GM12892 (cell line): ENCODE results near the gene MYPOP.

Experiments used
- DNase-seq: peaks from one replicate; pipeline ENCODE4 v3.0.0; 2011; ENCODE audit not compliant: insufficient read length
- FAIRE-seq: peaks from 2 replicates; lab custom pipeline; 2011; peaks lifted over from hg19 to GRCh38; lab: Jason Lieb, UNC
- POLR2A ChIP-seq: IDR thresholded peaks from 2 replicates; pipeline ENCODE4 v1.6.1; 2011; ENCODE audit warnings: low read depth, low read length, control low read depth
- POLR2AphosphoS5 ChIP-seq: IDR thresholded peaks from 2 replicates; pipeline ENCODE4 v1.6.1; 2011; ENCODE audit warnings: low read depth, low read length, control low read depth
- TAF1 ChIP-seq: IDR thresholded peaks from 2 replicates; pipeline ENCODE4 v1.6.1; 2011; ENCODE audit warnings: low read depth, mild to moderate bottlenecking, control low read depth, low read length, borderline replicate concordance

Gene MYPOP

DNA sequence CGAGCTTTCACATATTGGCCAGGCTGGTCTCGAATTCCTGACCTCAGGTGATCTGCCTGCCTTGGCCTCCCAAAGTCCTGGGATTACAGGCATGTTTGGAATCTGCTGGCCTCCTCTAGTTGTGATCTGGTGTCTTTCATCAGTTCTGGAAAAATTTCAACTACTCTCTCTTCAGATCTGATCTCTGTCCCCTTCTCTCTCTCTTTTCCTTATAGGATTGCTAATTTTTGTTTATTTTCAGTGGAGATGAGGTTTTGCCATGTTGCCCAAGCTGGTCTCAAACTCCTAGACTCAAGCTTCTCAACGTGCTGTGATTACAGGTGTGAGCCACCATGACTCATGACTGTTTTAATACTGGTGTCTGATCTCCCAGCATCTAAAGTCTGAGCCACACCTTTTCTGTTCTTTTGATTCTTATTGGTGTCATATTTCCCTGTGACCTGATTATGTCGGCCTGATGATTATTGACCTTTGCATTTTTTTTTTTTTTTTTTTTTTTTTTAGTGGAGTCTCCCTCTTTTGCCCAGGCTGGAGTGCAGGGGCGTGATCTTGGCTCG, 22.6 kb upstream of the MYPOP start:
- FAIRE-seq (no peak), DNase-seq (no peak)
- no peak for TF ChIP-seq POLR2A
- TF ChIP-seq POLR2AphosphoS5, result no peak
- no peak for TF ChIP-seq TAF1

- TF ChIP-seq TAF1 (no peak), POLR2A (no peak), POLR2AphosphoS5 (no peak)
- FAIRE-seq, result no peak
- no peak for DNase-seq
Measured at GRCh38 chr19:45922281-45922680, 19.9 kb upstream of the MYPOP start.

DNA sequence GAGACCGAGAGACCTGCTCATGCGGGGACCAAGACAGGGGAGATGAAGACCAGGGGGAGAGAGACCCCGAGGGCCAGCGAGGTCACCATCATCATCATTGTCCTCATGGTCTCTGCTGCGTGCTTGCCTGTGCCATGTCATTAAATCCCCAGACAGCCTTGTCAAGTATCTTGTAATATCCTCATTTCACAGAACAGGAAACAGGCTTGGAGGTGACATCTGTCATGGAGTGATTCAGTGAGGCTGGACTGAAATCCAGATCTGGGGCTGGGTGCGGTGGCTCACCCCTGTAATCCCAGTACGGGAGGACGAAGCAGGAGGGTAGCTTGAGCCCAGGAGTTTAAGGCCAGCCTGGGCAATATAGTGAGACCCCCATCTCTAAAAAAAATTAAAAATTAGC, 18.0 kb upstream of the MYPOP start:
- no peak for TF ChIP-seq POLR2A
- no peak for TF ChIP-seq TAF1
- TF ChIP-seq POLR2AphosphoS5, result no peak
- no peak for FAIRE-seq
- DNase-seq, result no peak

DNA sequence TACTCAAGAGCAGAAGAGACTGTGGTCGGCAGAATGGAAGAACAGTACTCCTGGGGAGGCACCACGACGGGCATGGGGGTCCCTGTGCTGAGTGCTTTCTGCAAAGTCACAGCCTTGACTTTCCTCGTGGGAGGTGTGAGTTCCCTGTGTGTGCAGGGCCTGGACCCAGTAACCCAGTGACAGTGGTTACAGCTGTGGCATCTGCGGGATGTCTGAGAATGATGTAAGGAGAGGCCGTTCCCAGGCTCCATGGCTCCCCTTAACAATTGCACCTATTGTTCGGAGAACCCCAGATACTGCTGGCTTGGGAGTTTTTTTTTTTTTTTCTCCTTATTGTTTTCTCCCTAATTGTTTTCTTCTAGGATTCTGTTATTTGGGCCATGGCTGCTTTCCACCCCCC, 17.3 kb upstream of the MYPOP start:
- FAIRE-seq (no peak), DNase-seq (no peak)
- TF ChIP-seq TAF1 (no peak), POLR2A (no peak), POLR2AphosphoS5 (no peak)

GRCh38 chr19:45918721-45919120, 16.3 kb upstream of the MYPOP start:
- no peak for DNase-seq
- FAIRE-seq, result no peak
- TF ChIP-seq TAF1 (no peak), POLR2A (no peak), POLR2AphosphoS5 (no peak)

DNA sequence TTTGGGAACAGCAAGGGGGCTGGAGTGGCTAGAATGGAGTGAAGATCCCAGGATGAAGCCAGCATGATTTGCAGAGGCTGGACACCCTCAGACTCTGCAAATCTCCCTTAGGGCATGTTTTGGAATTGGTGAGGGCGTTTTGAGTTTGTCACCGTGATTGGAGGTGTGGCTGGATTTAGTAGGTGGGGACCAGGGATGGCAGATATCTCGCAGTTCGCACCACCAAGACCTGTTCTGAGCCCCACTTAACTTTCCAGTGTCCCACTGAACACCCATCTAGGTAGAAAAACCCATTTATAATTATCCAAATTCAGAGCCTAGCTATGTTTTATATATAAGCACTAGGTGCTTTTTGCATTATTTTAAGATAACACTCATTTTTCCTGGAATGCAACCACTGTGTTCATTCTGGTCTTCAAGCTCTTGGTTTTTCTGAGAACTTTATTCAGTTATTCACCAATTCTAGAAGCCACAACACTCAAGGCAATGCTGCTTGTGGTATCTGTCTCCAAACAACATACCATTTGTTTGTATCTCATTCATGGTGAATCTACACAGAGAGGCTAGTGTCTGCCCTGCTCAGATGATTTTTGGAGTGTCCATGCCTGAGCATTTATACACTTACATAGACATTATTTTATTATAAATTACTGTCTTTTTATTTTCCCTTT, 15.1 kb upstream of the MYPOP start:
- DNase-seq, result no peak
- TF ChIP-seq TAF1 (no peak), POLR2AphosphoS5 (no peak), POLR2A (no peak)
- FAIRE-seq, result no peak

DNA sequence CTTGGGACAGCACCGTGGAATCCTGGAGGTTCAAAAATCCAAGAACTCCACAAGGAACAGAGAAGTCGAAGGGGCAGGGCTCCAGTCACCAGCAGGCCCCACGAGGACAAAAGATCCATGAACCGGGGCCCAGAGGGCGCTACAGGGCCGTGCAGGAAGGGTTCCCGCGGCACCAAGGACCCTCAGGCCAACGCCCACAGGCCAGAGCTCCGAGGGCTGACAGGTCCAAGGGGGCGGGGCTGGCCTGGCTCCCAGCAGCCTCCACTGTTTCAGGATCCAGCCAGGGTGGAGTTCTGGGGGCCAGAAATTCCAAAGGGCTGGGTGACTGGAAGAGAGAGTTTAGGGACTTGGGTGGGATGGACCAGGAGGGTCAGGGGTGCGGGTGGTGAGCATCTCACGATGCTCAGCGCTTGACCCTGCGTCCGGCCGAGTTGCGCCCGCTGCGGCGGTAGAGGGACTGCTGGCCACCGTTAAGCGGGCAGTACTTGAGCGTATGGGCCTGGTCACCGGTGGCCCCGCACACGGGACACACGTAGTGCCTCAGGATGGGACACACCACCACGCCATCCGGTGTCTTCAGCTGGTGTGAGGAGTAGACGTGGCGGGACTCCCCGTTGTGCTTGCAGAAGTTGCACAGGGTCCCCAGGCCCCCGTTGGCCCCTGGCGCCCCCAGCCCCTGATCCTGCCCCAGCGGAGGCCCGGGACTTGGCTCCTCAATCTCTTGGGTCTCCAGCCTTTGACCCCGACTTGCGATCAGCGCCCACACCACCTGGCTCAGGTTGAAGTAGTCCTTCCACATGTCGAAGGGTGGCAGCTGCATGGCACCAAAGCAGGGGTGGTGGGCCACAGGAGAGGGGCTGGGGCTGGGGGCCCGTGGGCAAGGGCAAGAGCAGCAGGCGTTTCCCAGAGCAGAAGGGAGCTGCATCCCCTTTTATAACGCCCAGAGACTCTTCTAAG, 11.7 kb upstream of the MYPOP start, which contains the start of gene NANOS2:
TSS of gene NANOS2 (minus strand) at position 905 of the 957 bp plus-strand sequence. CDS start at position 820, 85 bp downstream.
- DNase-seq (no peak), FAIRE-seq (no peak)
- no peak for TF ChIP-seq POLR2A
- no peak for TF ChIP-seq TAF1
- TF ChIP-seq POLR2AphosphoS5, result no peak

DNA sequence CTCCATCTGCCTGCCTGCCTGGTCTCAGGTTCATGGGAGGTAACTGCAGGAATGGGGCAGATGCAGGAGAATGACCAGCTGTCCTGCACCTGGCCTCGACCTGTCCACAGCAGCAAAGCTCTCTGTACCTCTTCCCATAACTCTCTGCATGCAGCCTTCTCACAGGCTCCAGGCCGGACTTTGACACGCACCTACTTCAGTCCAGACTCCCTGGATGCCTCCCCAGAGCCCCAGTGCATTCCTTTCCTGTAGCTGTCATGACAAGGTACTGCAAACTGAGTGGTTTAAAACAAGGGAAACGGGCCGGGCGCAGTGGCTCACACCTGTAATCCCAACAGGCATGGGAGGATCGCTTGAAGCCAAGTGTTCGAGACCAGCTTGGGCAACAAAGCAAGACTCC, 8.9 kb upstream of the MYPOP start:
- FAIRE-seq (no peak), DNase-seq (no peak)
- no peak for TF ChIP-seq POLR2AphosphoS5
- TF ChIP-seq TAF1, result no peak
- no peak for TF ChIP-seq POLR2A

GRCh38 chr19:45908956-45909355, 6.5 kb upstream of the MYPOP start:
- TF ChIP-seq POLR2A, result no peak
- no peak for TF ChIP-seq POLR2AphosphoS5
- TF ChIP-seq TAF1, result no peak
- DNase-seq, result no peak
- no peak for FAIRE-seq

DNA sequence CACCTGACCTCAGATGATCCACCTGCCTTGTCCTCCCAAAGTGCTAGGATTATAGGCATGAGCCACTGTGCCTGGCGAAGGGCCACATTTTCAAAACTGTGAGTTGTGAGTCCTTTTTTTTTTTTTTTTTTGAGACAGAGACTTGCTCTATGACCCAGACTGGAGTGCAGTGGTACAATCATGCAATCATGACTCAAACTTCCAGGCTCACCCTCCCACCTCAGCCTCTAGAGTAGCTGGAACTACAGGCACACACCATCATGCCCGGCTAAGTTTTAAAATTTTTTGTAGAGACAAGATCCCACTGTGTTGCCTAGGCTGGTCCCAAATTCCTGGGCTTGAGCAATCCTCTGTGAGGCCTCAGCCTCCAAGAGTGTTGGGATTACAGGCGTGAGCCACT, 3.8 kb upstream of the MYPOP start:
- DNase-seq (no peak), FAIRE-seq (no peak)
- no peak for TF ChIP-seq POLR2AphosphoS5
- TF ChIP-seq POLR2A, result no peak
- TF ChIP-seq TAF1, result no peak

DNA sequence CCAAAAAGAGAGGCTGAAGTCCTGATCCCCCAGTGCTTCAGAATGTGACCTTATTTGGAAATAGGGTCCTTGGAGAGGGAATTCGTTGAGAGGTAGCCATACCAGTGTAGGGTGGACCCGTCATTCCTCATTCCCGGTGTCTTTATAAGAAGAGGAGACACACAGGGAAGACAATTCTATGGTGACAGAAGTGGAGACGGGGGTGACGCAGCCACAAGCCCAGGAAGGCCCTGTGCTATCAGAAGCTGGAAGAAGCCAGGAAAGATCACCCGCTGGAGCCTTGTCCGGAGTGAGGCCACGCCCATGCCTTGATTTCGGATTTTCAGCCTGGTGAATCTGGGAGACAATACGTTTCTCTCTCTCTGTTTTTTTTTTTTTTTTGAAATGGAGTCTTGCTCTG, 2.6 kb upstream of the MYPOP start:
- TF ChIP-seq TAF1 (no peak), POLR2AphosphoS5 (no peak), POLR2A (no peak)
- no peak for DNase-seq
- FAIRE-seq, result no peak
